HG02884 (cell line): ENCODE measurements around the gene MEOX1.

Experiments used
- ATAC-seq: cut with Tn5 transposase; IDR thresholded peaks from one replicate; pipeline ENCODE4 v1.9.1; 2021; ENCODE audit warnings: mild to moderate bottlenecking, moderate library complexity; ENCODE audit not compliant: unreplicated experiment

Gene MEOX1

DNA sequence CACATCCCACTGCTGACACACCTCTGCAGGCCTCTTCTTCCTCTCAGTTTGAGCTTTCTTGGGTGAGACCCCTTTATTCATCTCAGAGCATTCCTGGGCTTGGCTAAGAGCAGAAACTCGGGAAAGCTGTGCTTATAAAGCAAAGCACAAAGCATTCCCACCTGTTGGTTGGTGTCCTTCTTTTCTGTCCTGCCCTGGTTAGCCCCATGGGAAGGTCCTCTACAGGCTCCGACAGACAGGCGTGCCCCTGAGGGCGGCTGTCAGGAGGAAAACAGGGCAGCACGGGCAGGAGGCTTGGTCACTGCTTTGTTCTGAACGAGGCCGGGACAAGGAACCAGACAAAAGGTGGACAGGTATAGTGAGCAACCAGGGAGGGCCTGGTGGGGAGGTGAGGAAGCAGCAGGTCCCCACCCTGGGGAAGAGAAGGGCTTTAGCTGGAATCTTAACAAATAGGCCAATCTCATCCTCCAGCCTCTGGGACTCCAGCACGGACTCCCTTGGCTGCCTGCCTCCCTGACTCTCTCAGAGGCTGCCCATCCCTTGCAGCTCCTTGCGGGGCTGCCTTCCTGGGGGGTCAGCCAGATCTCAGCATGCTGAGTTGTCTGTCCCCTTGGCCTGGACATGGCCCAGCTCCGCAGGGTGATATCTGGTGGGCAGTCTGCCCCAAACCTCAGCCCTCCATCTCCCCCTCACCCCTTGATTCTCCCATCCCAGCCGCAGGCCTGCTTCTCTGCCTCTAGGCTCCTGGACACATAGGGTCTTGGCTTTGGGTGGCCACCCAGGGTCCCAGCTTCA is 1.7 kb downstream of the MEOX1 start:
- ATAC-seq = no peak

DNA sequence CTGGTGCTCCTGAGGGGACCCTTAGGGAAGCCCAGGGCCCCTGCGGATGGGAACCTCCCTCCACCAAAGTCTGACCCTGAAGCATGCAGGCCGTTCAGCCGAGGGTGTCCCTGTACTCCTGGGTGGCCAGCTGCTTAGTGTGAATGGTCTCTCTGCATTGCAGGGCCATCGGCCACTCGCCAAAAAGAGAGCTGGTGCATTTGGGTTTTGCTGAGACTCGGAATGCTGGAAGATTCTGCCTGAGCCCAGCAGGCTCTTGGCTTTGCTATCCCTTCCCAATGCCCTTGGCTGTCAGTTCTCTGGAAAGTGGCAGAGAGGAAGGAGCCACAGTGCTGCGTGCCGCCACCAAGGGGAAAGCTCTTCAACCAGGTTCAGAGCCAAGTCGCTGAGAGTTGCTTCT is 2.8 kb downstream of the MEOX1 start:
- no peak for ATAC-seq

DNA sequence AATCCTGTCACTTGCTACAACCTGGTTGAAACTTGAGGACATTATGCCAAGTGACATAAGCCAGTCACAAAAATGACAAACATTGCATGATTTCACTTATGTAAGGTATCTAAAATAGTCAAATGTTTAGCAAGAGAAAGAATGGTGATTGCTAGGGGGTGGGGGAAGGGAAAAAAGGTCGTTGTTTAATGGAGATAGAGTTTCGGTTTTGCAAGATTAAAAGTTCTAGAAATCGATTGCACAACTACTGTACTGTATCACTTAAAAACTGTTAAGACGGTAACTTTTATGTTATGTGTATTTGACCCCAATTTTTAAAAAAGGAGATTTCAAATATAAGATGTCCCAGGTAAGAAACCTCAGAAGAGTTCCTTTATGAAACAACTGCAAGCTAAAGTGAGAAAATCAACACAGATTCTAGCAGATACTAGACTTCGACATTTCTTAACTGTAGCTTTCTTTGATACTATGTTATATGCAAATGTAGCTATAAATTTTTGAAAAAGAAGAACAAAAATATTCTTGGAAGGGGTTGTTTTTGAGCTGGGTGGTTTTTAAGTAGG is 5.9 kb downstream of the MEOX1 start:
- ATAC-seq = no peak

DNA sequence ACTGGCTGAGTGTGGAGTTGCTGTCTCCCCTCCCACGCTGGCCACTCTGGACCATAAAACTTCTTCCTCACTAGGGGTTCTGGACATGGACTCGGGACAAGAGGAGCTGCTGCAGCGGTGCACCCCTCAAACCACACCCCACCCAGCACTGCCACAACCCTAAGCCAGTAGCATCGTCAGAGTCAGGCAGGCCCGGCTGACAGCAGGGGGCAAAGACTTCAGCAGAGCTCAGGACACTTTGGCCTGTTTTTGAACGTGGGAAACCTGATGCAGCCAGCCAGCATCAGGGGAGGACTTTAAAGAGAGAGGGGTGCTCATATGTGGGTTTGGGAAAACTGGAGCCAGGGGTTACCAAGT is 9.6 kb downstream of the MEOX1 start:
- ATAC-seq = no peak

DNA sequence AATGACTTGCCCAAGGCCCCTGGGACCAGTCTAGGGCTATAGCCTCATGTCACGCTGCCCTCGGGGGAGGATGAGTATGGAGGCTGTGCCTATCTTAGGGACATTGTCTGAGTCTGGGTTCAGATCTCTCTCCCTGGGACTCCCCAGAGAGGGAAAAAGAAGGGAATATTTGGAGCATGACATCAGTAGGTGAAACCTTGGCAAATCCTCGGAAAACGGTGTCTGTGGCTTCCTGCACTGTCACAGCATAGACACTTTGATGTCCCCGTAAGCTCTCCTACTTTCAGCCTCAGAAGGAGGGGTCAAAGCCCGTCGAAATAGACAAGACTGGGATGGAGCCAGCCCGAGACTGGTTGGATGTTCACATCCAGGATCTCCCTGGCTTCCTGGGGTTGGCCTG is 11.3 kb downstream of the MEOX1 start:
- no peak for ATAC-seq

DNA sequence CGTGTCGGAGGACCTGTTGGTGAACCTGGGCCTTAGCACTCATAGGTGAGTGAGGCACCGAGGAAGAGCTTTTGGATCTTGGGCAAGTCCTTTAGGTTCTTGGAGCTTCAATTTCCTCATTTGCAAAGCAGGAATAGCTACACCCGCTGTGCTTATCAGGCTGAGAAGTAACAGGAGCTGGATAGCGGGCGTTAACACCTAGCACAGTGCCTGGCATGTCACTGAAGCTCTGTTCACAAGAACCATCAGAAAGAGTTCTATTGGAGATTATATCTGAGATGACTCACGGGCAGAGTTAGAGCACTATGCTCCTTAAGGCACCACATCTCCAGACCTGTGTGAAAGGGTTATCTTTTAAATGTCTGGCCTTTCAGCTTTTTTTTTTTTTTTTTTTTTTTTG is 12.8 kb downstream of the MEOX1 start:
- no peak for ATAC-seq

DNA sequence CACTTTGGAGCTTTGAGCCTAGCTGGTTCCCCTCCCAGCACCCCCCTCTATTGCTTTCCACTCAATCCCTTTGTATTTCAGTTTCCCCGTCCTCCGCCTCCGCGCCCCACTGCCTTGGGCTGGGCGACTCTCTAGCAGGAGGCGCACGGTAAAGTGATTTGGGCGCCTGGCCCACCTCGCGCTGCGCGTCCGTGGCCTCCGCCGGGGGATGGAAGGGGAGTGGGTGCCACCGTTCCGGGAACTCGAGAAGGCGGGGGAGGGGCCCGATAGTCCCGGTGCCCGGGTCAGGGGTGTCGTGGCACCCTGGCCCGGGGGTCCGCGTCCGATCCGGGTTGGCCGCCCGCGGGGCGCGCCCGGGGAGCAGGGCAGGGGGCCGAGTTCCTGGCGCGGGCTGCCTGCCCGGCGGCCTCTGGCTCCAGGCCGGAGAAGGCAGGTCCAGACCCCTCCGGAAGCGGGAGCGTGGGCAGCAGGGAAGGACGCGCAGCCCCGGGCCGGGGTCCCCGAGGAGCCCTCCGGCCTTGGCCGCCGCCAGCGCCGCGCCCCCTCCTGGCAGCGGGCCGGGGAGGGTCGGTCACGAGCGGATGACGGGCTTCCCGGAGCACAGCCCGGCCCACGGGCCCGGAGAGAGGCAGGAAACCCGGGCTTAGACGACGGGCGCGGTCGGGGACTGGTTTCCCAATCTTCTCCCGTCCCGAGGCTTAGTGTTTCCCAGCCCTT is 15.8 kb downstream of the MEOX1 start:
- no peak for ATAC-seq

DNA sequence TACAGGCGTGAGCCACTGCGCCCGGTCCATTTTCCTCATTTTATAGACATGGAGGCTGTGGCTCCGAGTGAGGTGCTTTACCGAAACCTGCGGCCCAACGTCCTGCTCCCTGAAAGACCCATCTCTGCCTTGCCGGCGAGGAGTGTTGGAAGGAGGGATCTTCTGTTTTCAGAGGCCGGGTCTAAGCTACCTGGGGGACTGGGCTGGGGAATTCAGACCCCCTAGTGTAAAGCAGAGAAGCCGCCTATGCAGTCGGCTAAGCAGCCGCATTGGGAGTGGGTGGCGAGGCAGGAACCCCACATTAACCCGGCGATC is 16.3 kb downstream of the MEOX1 start:
- no peak for ATAC-seq

DNA sequence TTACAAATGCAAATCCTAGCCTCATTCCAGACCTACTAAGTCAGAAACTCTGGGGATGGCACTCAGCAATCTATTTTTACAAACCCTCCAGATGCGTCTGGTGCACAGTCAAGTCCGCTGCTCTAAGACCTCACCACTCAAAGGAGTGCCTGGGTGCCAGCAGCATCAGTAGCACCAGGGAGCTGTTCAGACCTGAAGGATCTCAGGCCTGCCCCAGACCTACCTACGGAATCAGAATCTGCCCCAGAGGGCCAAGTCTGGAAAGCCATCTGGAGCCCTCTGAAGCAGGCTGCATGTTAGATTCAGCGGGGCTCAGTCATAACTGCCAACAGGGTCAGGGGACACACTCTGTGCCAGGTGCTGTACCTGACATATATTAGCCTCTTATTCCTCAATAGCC is 17.6 kb downstream of the MEOX1 start:
- ATAC-seq = no peak

DNA sequence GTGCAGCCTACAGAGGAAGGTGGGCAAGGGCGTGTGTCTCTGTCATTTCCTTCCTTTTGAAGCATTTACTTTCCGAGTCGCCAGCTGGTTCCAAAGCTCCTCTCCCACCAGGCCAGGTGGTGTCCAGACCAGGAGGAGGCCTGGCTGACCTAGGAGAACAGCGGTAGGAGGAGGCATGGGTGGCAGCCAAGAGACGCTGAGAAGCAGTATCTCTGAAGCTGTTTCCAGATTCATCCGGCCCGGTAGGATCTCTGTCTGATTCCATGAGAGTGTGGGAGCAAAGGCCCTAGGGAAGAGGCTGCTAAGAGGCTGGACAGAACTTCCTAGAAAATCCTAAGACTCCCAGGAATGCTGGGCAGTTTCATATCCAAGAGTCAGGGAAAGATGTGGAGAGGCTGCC is 20.3 kb downstream of the MEOX1 start:
- ATAC-seq = no peak

DNA sequence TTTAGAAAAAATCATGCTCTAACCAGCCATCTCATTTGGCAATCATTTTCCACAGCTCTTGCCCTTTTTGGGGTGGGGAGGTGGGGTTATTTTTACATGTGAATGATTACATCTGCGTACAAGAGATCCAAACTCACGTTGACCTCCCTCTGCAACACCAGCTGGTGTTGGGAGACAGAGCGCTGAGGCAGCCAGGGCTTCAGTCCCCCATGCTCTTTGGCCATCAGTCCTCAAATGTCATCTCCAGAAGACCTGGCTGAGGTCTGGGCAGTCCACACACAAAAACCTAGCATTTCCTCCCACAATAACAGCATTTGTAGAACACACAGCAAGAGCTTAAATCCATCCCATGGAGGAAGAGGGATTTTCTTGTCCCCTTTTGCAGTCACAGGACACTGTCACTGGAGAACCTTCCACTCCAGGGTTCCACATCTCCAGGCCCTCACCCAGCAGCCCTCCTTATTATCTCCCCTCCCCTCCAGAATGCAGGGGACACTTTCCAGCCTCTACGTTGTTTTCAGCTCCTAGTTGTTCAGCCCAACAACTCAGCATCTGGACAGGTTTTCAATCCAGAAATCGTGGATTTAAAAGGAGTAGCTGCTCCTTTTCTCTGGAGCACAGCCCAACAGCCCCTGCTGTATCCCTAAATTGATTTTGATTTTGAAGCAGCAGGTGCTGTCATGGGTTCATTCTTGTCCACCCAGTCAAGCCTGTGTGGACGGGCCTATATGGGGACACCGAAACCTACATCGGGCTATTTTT is 21.1 kb downstream of the MEOX1 start:
- no peak for ATAC-seq

DNA sequence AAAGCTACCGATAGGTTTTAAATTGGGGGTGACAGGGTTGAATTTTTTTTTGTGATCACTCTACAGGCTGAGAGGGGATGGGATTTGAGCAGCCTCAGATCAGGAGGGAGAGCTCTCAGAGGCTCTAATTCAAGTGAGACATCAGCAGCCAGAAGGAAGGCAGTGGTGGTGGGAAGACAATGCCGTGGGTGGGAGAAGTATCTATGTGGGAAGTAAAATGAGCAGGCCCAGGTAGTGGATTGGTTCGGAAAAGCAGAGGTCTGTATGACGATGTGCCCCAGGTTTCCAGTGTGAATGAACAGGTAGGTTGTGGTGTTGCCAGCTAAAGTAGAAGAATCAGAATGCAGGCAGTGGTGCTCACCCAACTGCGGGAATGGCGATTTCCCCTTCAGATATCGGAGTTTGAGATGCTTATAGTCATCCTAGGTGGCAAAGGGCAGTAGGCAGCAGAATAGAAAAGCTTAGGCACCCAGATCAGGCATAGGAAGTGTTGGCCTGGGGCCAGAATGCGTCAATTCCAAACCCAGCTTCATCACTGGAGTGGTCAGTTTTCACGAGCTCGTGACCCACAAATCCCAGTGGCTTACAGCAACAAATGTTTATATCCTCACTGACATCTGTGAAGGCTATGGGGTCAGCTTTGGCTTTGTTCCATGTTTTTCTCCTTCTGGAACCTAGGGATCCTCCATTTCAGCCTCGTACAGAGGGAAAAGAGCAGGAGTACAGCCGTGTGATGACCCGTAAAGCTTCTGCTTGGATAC is 24.0 kb downstream of the MEOX1 start:
- ATAC-seq = no peak

DNA sequence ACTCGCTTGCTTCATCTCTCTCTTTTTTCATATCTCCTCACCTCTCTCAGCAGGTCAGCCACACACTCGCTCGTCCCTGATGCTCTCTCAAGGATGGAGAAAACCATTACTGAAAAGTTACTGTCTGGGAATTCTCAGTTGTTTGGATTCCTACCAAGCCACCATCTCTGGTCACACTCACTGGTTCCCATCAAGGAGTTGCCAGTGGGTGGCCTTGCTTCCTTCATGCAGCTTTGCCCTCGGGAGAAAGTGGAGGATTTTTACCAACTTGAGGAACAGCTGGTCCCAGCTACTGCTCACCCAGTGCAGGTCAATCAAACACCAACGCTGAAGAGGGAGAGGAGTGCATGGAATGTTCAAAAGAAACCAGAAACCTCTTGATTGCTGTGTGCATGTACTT is 25.3 kb downstream of the MEOX1 start:
- no peak for ATAC-seq

DNA sequence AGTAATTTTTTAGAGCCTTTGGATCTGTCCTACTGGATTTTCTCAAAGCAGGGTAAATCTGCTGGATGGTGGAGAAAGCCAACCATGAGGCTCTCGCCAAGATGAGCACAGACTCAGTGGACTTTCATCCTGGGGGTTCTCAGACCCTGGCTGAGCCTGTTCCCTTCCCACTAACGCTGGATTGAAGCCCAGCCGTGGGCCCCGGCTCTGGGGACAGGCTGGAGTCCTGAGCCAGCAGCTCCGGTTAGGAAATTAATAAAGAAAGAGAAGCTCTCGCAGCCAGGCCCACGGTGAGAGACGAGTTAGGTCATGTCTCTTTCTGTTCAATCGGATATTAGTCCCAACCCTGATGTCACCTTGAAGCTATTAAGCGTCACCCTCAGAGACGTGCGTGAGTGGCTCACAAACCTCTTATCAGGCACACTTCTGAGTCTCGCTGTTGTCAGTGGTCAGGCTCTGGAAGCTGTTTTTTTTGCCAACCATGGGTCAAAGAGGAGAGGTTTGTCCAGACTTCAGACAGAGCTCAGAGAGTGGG is 27.1 kb downstream of the MEOX1 start:
- no peak for ATAC-seq

DNA sequence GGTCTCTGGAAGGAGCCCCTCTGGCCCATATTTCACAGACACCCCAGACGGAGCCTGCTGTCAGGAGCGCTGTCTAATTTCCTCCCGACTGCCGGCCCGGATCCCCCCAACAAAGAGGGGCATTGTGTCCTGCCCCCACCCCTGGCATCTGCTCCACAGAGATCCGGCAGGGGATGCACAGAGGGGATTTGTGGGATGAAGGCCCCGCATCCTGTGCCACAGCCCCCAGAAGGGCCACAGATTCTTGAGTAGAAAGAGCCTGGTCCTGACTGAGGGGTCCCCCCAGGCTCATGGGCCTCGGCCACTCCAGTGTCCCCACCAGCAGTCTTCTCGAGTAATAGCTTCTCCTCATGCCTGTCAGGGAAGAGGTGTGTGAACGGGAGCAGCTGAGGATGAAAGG is 29.5 kb downstream of the MEOX1 start:
- no peak for ATAC-seq

DNA sequence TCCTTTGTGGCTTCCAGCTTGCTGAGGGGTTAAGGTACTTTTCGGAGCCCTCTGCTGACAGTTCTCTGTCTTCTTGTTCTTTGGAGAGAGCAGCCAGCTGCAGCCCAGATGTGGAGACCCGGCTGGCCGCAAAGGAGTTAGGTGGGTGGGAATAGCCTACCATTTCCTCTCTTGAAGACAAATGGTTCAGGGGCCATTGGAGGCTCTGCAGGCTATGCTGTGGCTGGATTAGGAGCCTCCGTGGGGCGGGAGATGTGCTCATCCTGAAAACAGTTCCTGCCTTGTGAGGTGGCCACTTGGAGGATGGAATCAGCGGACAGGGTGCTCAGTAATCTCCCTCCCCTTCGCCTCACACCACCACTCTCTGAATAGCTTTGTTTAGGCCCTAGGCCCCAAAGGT is 30.3 kb downstream of the MEOX1 start:
- ATAC-seq = no peak

DNA sequence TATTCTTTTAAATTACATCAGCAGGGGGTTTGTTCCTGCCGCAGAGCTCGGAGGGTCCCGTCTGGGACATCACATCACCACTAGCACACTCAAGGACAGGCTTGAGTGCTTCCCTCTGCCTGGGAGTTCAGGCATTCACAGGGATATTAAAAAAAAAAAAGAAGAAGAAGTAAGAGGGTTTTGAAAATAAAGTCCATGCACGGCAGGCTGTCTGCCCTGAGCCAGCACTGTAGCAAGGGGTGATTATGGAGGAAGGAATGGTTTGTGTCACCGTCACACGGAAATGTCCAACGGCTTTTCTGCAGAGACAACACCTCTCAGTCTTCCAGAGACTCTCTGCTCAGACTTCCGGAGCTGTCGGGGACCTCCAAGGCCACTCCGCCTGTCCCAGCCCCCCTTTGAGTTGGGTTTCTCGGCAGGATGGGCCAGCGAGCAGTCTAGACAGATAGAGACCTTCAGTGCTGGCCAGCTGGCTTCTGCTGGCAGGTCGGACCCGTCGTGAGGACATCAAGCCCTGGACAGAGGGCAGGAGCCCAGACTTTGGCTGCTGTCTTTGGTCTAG is 33.6 kb downstream of the MEOX1 start:
- no peak for ATAC-seq

DNA sequence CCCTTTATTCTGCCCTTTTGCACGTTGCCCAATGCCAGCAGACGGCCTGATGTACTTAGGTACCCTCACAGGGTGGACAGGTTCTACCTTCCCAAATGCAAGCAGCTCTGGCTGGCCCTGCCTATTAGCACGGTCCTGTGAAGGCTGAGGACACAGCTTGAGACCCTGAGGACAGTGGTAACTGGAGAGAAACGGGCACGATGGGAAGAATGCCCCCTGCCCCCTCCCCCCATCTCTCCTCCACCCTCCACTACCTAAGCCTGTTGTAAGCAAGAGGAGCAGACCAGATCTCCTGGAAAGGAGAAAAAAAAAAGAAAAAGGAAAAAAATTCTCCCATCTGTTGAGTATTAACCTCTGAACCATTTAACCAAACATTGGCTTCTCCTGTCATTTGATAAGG is 34.1 kb downstream of the MEOX1 start:
- ATAC-seq = no peak

DNA sequence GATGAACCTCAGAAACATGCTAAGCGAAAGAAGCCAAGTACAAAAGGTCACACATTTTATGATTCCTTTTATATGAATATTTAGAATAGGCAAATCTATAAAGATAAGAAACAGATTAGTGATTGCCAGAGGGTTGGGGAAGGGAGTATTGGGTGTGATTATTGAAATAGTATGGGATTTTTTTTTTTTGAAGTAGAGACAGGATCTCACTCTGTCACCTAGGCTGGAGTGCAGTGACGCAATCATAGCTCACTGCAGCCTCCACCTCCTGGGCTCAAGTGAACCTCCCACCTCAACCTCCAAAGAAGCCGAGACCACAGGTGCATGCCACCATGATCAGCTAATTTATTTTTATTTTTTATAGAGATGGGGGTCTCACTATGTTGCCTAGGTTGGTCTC is 35.7 kb downstream of the MEOX1 start:
- no peak for ATAC-seq

DNA sequence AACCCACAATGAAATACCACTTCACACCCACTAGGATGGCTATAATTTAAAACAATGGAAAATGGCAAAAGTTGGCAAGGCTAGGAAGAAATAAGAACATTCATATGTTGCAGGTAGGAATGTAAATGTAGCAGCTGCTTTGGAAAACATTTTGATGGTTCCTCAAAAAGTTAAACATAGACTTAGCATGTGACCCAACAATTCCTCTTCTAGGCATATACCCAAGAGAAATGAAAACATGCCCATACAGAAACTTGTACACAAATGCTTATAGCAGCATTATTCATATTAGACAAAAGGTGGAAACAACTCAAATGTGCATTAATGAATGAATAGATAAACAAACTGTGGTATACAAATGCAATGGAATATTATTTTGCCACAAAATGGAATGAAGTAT is 36.1 kb downstream of the MEOX1 start:
- ATAC-seq = no peak

DNA sequence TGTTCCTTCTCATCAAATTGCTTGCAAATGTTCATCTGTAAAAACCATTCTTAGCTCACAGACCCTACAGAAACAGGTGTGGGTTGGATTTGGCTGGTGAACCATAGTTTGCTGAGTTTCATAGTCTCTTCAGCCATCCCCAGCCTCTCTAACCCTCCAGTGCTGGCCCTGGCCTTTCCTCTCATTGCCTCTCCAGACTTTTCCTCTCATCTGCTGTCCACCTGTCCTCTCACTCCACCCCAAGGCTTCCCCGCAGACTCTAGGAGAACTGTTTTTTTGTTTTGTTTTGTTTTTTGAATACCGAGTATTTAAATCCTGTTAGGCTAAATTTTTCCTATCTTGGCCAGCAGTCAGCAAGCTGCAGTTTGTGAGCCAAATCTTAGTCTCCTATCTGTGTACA is 41.1 kb downstream of the MEOX1 start:
- no peak for ATAC-seq
